K562 (cell line): ENCODE results near the gene NAGS. TPM values are rescaled to one million over a fixed set of nuclear protein-coding genes. Genes with fewer than 3 reads are reported as not detected.

Experiments used
- CBX3 ChIP-seq, 2 experiments: IDR thresholded peaks; 1 replicate in 1 of 2; 2 replicates in 1 of 2; pipeline ENCODE4 v1.6.1; 2012; ENCODE audit warnings: inconsistent platforms in 2 of 2, low read length in 2 of 2, borderline replicate concordance in 1 of 2, control low read depth in 1 of 2
- CBX5 ChIP-seq: IDR thresholded peaks from 2 replicates; pipeline ENCODE4 v1.6.1; 2014; ENCODE audit warnings: low read depth, borderline replicate concordance
- GATAD2A ChIP-seq: fragments of 450-650 bp; IDR thresholded peaks from 2 replicates; pipeline ENCODE4 v1.6.1; 2017
- L3MBTL2 ChIP-seq: fragments of 450-650 bp; IDR thresholded peaks from 2 replicates; pipeline ENCODE4 v1.6.1; 2016; ENCODE audit warnings: mild to moderate bottlenecking, moderate library complexity
- NCOA2 ChIP-seq, 2 experiments: fragments of 450-650 bp; IDR thresholded peaks; 2 replicates each; pipeline ENCODE4 v1.6.1; 2018; ENCODE audit warnings: mild to moderate bottlenecking in 2 of 2, moderate library complexity in 1 of 2; ENCODE audit not compliant: partially characterized antibody in 2 of 2
- POLR2G ChIP-seq: fragments of 200-400 bp; formaldehyde crosslinking; IDR thresholded peaks from 2 replicates; pipeline ENCODE4 v1.6.1; 2017; ENCODE audit warnings: low read depth, mild to moderate bottlenecking, antibody characterized with exemption, low read length, moderate library complexity
- RB1 ChIP-seq: fragments of 450-650 bp; IDR thresholded peaks from 2 replicates; pipeline ENCODE4 v1.6.1; 2017; ENCODE audit warnings: low read depth, mild to moderate bottlenecking
- SMC3 ChIP-seq: conservative IDR thresholded peaks from 2 replicates; pipeline ENCODE4 v1.6.1; 2011; ENCODE audit warnings: low read depth, low read length, improper control_type of control experiment; ENCODE audit not compliant: insufficient read depth
- SP1 ChIP-seq: sonication (generic); formaldehyde crosslinking; IDR thresholded peaks from 2 replicates; pipeline ENCODE4 v1.8.1; 2022; ENCODE audit warnings: mild to moderate bottlenecking, missing genetic modification reagents
- TAF7 ChIP-seq: fragments of 450-650 bp; IDR thresholded peaks from 2 replicates; pipeline ENCODE4 v1.6.1; 2016; ENCODE audit warnings: missing genetic modification characterization, missing compliant biosample characterization
- ZBTB7A ChIP-seq: IDR thresholded peaks from 2 replicates; pipeline ENCODE4 v1.6.1; 2011; ENCODE audit warnings: low read depth, mild to moderate bottlenecking, low read length, moderate library complexity, borderline replicate concordance; ENCODE audit not compliant: control insufficient read depth
- polyA plus RNA-seq, 8 experiments: library from polyadenylated mRNA; depleted of rRNA in 4 of 8; stranded (reverse) in 5 of 8; unstranded in 3 of 8; fragments of >200 nt; fragmentation: Nextera tagmentation in 2 of 8; fragmentation: Illumina TruSeq in 1 of 8; extraction: Ambion mirVana in 2 of 8; extraction: Trizol in 1 of 8; gene quantifications; 2 replicates each; pipeline versions ENCODE4 v1.2.1 to v1.2.3, GENCODE V29; 2011 to 2014; ENCODE audit warnings: inconsistent platforms in 1 of 8, missing spikeins in 1 of 8
- total RNA-seq, 7 experiments: library from RNA; depleted of rRNA in 6 of 7; stranded (reverse); fragments of >200 nt in 6 of 7; fragmentation: Illumina TruSeq in 2 of 7; extraction: Trizol in 2 of 7; gene quantifications; 2 replicates each; pipeline versions ENCODE4 v1.2.1 to v1.2.3, GENCODE V29; 2011 to 2021; ENCODE audit warnings: low replicate concordance in 1 of 7
- TF ChIP-seq, protein P1 (sequence below), 2 experiments: fragments of 450-650 bp in 1 of 2; IDR thresholded peaks; 2 replicates each; pipeline ENCODE4 v1.6.1; 2011 to 2017; ENCODE audit warnings: low read depth in 2 of 2, antibody characterized with exemption in 1 of 2, borderline replicate concordance in 1 of 2, low read length in 1 of 2, mild to moderate bottlenecking in 1 of 2, mixed read lengths in 1 of 2; ENCODE audit not compliant: control insufficient read depth in 1 of 2
- TF ChIP-seq, protein P2 (sequence below), 2 experiments: IDR thresholded peaks; 2 replicates each; pipeline ENCODE4 v1.6.1; 2011; ENCODE audit warnings: borderline replicate concordance in 1 of 2, control low read depth in 1 of 2, low read depth in 1 of 2, low read length in 1 of 2, mild to moderate bottlenecking in 1 of 2, mixed read lengths in 1 of 2, moderate library complexity in 1 of 2; ENCODE audit not compliant: insufficient read depth in 1 of 2, insufficient read length in 1 of 2, poor library complexity in 1 of 2, severe bottlenecking in 1 of 2; ENCODE audit errors: extremely low read depth in 1 of 2
- TF ChIP-seq, protein P3 (sequence below): sonication (generic); formaldehyde crosslinking; IDR thresholded peaks from 2 replicates; pipeline ENCODE4 v1.8.0; 2022; ENCODE audit warnings: missing genetic modification reagents, mild to moderate bottlenecking, moderate library complexity, borderline replicate concordance
- TF ChIP-seq, protein P4 (sequence below): fragments of 250-450 bp; sonication (Bioruptor Pico); IDR thresholded peaks from 2 replicates; pipeline ENCODE4 v1.8.0; 2022; ENCODE audit warnings: moderate library complexity, mild to moderate bottlenecking, inconsistent platforms
- TF ChIP-seq, protein P5 (sequence below), 3 experiments: IDR thresholded peaks in 2 of 3; conservative IDR thresholded peaks in 1 of 3; 2 replicates each; pipeline ENCODE4 v1.5.1; 2011 to 2012; ENCODE audit warnings: low read length in 3 of 3, mild to moderate bottlenecking in 3 of 3, control low read depth in 2 of 3, improper control_type of control experiment in 1 of 3, inconsistent platforms in 1 of 3, low read depth in 1 of 3, mixed read lengths in 1 of 3, moderate library complexity in 1 of 3; ENCODE audit not compliant: insufficient read depth in 2 of 3

NAGS gene
- total and polyA plus RNA-seq, 9 of the 15 experiments (the other 6 are each of a cell fraction or from before 2014, with no cell fraction given), result not detected

DNA sequence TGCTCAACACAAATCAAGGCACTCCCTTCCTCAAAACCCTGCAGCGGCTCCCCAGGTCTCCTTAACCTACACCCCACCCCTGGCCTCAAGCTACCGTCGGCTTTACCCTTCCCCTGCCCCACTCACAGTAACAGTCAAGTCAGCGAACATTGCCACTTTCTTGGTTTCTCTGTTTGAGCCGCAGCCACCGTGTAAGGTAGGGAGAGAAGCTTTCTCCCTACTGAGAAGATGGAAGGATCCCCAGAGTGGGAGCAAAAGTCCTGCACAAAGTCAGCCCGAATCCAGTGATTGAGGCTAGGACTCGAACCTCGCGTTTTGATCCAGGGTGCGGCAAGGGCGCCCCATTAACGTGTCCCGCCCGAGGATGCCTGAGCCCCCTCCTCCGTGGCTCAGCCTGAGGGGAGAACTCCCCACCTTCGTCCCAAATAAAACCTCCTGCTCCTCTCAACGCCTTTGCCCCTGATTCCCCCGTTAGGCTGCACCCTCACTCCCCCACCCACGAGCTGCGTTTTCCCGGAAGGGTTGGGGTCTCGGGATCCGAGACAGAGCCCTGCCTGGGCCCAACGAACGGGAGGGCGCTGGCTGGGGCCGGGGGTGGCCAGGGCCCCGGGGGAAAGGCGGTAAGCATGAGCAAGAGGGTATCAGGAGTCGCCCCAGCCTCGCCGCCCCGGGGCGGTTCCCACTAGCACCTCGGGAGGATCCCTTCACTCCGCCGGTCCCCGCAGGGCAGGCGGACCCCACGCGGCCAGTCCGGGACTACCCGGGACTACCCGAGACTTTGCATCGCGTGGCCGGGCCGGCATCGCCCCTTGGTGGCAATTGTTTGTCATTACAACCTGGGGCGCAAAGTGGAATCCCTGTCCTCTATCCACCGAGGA, 9.9 kb upstream of the NAGS start (continued):
- TF ChIP-seq RB1 (peak; percentile 48; the same call in 1 of the 2 replicates), ZBTB7A (peak; percentile 49; the same call in 1 of the 2 replicates), CBX3 (IDR thresholded peaks at IDR 0.05; ENCODE audit: borderline replicate concordance in 1 of 2, low read length in 2 of 2) (no peak), TAF7 (tag) (no peak), L3MBTL2 (peak; percentile 55; the same call in 1 of the 2 replicates), SMC3 (peak; percentile 95), NCOA2 (IDR thresholded peaks at IDR 0.05; ENCODE audit: partially characterized antibody in 2 of 2) (no peak), SP1 (CRISPR knock-in tag) (peak; percentile 27; the same call in 1 of the 2 replicates), CBX5 (no peak), GATAD2A (0 out of 2 replicates have a peak, but pooled peaks have one; percentile 76), POLR2G (peak; percentile 36; the same call in 1 of the 2 replicates)
- TF ChIP-seq, protein P1, sequence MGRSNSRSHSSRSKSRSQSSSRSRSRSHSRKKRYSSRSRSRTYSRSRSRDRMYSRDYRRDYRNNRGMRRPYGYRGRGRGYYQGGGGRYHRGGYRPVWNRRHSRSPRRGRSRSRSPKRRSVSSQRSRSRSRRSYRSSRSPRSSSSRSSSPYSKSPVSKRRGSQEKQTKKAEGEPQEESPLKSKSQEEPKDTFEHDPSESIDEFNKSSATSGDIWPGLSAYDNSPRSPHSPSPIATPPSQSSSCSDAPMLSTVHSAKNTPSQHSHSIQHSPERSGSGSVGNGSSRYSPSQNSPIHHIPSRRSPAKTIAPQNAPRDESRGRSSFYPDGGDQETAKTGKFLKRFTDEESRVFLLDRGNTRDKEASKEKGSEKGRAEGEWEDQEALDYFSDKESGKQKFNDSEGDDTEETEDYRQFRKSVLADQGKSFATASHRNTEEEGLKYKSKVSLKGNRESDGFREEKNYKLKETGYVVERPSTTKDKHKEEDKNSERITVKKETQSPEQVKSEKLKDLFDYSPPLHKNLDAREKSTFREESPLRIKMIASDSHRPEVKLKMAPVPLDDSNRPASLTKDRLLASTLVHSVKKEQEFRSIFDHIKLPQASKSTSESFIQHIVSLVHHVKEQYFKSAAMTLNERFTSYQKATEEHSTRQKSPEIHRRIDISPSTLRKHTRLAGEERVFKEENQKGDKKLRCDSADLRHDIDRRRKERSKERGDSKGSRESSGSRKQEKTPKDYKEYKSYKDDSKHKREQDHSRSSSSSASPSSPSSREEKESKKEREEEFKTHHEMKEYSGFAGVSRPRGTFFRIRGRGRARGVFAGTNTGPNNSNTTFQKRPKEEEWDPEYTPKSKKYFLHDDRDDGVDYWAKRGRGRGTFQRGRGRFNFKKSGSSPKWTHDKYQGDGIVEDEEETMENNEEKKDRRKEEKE (IDR thresholded peaks at IDR 0.05; ENCODE audit: borderline replicate concordance in 1 of 2, control insufficient read depth in 1 of 2, low read depth in 2 of 2, low read length in 1 of 2), result no peak
- TF ChIP-seq, protein P2, sequence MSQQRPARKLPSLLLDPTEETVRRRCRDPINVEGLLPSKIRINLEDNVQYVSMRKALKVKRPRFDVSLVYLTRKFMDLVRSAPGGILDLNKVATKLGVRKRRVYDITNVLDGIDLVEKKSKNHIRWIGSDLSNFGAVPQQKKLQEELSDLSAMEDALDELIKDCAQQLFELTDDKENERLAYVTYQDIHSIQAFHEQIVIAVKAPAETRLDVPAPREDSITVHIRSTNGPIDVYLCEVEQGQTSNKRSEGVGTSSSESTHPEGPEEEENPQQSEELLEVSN (IDR thresholded peaks at IDR 0.05; ENCODE audit: borderline replicate concordance in 1 of 2, extremely low read depth in 1 of 2, insufficient read depth in 1 of 2, insufficient read length in 1 of 2, low read depth in 1 of 2, low read length in 1 of 2, poor library complexity in 1 of 2, severe bottlenecking in 1 of 2), result peak in 1 of 2 experiments; percentile 32
- TF ChIP-seq, protein P3, sequence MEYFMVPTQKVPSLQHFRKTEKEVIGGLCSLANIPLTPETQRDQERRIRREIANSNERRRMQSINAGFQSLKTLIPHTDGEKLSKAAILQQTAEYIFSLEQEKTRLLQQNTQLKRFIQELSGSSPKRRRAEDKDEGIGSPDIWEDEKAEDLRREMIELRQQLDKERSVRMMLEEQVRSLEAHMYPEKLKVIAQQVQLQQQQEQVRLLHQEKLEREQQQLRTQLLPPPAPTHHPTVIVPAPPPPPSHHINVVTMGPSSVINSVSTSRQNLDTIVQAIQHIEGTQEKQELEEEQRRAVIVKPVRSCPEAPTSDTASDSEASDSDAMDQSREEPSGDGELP (CRISPR knock-in tag), result peak; percentile 59; the same call in 1 of the 2 replicates
- TF ChIP-seq, protein P4, sequence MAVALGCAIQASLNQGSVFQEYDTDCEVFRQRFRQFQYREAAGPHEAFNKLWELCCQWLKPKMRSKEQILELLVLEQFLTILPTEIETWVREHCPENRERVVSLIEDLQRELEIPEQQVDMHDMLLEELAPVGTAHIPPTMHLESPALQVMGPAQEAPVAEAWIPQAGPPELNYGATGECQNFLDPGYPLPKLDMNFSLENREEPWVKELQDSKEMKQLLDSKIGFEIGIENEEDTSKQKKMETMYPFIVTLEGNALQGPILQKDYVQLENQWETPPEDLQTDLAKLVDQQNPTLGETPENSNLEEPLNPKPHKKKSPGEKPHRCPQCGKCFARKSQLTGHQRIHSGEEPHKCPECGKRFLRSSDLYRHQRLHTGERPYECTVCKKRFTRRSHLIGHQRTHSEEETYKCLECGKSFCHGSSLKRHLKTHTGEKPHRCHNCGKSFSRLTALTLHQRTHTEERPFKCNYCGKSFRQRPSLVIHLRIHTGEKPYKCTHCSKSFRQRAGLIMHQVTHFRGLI (CRISPR knock-in tag), result no peak
- TF ChIP-seq, protein P5, sequence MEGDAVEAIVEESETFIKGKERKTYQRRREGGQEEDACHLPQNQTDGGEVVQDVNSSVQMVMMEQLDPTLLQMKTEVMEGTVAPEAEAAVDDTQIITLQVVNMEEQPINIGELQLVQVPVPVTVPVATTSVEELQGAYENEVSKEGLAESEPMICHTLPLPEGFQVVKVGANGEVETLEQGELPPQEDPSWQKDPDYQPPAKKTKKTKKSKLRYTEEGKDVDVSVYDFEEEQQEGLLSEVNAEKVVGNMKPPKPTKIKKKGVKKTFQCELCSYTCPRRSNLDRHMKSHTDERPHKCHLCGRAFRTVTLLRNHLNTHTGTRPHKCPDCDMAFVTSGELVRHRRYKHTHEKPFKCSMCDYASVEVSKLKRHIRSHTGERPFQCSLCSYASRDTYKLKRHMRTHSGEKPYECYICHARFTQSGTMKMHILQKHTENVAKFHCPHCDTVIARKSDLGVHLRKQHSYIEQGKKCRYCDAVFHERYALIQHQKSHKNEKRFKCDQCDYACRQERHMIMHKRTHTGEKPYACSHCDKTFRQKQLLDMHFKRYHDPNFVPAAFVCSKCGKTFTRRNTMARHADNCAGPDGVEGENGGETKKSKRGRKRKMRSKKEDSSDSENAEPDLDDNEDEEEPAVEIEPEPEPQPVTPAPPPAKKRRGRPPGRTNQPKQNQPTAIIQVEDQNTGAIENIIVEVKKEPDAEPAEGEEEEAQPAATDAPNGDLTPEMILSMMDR (IDR thresholded peaks at IDR 0.05 in 2 of 3, conservative IDR thresholded peaks at IDR 0.05 in 1 of 3; ENCODE audit: insufficient read depth in 2 of 3, low read depth in 1 of 3, low read length in 3 of 3), result peak; percentile 90 to 99 (median 97)
